ENCODE data around the gene XYLT1. TPM values are rescaled to one million over a fixed set of nuclear protein-coding genes. Genes with fewer than 3 reads are reported as not detected.

XYLT1 gene
- total RNA-seq, 1 experiment from 2014 or later = 7.3 TPM

DNA sequence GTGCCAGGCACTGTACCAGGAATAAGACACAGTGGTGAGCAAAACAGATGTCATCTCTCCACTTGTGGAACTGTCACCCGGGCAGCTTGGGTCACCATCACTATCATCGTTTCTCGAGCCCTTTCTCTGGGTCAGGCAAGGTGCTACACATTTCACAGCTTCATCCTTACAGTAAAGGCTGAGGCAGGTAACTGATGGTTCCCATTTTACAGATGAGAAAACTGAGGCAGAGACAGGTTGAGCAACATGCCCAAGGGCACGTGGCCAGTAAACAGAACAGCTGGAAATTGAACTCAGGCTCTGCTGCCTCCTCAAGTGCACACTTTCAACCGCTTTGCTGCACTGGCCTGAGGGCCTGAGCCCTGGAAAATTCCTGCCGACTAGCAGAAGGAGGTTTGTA lies 294.6 kb downstream of the XYLT1 start:
- H3K27me3 ChIP-seq = no peaks in the 10 kb centered on the region
- H3K36me3 ChIP-seq = peaks cover 4% of the 10 kb centered on the region; the same call in 1 of the 2 replicates
- H3K9me3 ChIP-seq = no peaks in the 10 kb centered on the region
- H3K4me3 ChIP-seq = no peak overlapping the region
- no peak for DNase-seq

DNA sequence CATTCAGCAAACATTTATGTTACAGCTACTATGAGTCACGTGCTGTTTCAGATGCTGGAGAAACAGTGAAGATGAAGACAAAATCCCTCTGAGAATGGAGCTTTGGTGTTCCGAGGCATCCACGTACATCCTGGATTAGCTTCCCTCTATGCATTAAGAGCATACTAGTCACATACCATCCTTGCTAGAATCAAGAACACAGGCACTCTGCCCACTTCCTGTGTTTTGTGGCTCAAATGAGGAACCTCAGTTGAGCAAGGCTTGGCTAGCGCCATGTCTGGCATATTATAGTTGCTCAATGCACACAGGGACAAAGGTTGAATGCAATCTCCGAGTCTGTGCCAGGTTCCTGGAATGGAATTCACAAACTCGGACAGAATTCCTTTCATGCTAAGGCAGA lies 297.5 kb downstream of the XYLT1 start:
- DNase-seq = peak; percentile 64
- Histone ChIP-seq H3K36me3 (peaks cover 2% of the 10 kb centered on the region), H3K9me3 (no peaks in the 10 kb centered on the region), H3K4me3 (no peak overlapping the region), H3K27me3 (no peaks in the 10 kb centered on the region)

DNA sequence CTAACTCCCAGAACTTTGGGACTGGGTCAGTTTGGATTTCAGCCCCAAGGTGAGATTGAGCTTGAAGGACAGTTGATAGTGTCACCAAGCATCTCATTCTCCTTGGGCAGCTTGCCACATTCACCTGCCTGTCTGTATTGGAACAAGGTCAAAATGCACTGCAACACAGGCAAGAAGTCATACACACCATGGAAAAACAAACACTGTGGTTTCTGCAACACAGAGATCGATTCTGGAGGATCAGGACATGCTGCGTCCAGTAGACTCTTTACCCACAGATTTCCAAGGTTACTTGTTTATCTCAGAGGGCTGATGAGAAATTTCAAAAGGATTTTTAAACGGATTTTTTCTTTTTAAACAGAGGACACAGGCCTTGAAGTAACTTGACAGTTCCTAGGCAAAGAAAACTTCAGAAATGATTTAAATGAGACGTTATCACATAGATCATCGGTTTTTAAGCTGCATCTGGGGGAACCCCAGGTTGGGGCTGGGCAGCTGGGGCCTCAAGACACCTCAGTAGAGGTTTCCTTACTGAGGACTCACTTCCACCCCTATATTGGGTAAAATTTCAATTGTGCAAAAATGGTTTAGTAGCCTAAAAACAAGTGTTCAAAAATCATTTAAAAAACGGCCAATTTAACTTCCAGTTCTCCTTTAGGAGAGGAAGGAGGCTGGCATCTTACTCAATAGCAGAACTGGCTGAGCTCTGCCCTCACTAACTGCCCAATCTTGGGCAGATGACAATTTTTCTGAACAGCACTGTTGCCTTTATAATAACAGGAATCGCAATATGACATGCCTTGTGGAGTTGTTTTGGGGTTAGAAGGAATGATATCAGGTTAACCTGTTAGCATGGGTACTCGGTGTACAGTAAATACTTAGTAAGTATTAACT lies 299.3 kb downstream of the XYLT1 start:
- DNase-seq = no peak
- Histone ChIP-seq H3K27me3 (no peaks in the 10 kb centered on the region), H3K36me3 (no peaks in the 10 kb centered on the region; the same call in 1 of the 2 replicates), H3K4me3 (no peak overlapping the region), H3K9me3 (no peaks in the 10 kb centered on the region)

DNA sequence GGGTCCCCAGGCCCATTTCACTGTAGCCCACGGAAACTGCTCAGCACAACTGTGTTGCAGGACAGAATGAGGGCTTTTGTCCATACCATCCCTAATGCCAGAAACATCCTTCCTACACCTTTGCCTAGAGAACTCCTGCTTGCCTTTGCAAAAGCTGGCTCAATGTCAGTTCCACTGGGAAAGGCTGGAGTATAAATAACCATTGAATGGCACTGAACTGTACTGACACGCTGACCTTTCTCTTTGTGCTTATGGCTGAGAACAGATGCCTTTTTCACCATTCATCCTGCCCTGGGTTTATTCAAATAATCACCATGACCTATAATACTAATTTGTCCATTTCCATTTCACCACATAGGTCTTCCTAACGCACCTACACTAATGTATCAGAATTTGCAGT lies 300.3 kb downstream of the XYLT1 start:
- DNase-seq = no peak
- Histone ChIP-seq H3K36me3 (no peaks in the 10 kb centered on the region; the same call in 1 of the 2 replicates), H3K27me3 (no peaks in the 10 kb centered on the region), H3K9me3 (no peaks in the 10 kb centered on the region), H3K4me3 (no peak overlapping the region)

DNA sequence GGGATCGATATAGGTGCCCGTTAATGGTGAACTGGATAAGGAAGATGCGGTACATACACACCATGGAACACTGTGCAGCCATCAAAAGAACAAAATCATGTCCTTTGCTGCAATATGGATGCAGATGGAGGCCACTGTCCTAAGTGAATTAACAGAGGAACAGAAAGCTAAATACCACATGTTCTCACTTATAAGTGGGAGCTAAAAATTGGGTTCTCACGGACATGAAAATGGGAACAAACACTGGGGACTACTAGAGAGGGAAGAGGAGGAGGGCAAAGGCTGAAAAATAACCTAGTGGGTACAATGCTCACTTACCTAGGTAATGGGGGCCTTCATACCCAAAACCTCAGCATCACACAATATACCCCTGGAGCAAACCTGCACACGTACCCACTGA lies 302.6 kb downstream of the XYLT1 start:
- Histone ChIP-seq H3K36me3 (no peaks in the 10 kb centered on the region; the same call in 1 of the 2 replicates), H3K4me3 (no peak overlapping the region), H3K27me3 (no peaks in the 10 kb centered on the region), H3K9me3 (no peaks in the 10 kb centered on the region)
- no peak for DNase-seq

DNA sequence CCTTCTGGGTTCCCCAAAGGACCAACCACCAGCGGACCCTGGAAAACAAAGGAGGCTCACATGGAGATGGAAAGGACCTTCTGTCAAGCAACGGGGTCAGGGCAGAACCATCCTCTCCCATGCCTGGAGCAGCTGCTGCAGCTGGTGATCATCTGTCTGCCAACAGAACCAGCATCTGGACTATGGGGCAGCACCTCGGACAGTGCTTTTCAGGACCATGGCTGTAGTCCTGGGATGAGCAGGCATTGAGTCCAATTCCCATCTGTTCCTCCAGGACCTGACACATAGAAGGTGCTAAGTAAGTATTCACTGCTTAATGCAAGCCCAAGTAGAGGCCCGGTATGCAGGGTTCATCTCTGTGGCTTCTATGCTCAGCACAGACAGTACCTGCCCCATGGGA lies 304.7 kb downstream of the XYLT1 start:
- Histone ChIP-seq H3K9me3 (no peaks in the 10 kb centered on the region), H3K27me3 (no peaks in the 10 kb centered on the region), H3K36me3 (no peaks in the 10 kb centered on the region; the same call in 1 of the 2 replicates), H3K4me3 (no peak overlapping the region)
- DNase-seq = no peak

DNA sequence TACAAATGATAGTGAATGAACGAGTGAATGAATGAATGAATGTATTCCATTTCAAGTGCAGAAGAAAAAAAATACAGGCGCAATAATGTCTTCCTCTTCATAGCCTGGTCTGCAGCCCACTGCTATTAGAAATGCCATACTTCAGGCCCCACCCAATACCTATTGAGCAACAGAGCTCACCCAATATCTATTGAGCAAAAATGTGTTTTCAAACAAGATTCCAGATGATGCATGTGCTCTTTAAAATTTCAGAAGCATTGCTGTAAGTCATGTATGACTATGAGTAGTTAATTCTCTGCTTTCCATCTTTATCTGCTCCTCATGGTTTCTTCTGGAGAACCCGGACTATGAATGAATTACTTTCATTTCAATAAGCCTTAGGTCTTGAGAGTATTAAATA lies 308.2 kb downstream of the XYLT1 start:
- no peak for DNase-seq

DNA sequence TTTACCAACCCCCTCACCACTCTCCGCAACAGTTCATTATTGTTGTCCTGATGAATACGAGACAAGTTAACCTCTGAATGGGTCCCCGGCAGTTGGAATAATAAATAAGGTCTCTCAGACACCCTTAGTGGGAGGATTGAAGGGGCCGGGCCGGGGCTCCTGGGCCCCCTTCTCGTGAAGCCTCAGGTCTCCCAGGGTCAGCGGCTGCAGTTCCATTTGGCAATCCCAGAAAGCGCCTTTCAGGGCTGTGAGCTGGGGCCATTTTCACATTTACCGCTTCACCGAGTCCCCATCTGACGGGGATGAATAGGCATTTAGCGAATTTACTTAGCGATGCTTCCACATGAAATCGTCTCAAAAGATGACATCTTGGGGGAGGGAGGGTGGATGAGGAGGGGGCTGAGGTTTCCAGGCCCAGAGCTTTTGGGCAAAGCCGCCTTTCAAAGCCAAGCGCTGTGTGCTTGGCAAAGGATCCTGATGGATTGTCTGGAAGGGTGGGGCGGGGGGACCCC lies 309.8 kb downstream of the XYLT1 start:
- Histone ChIP-seq H3K36me3 (peaks cover 2% of the 10 kb centered on the region), H3K27me3 (no peaks in the 10 kb centered on the region), H3K4me3 (no peak overlapping the region), H3K9me3 (no peaks in the 10 kb centered on the region)
- no peak for DNase-seq

More for the DNA sequence above, 308.2 kb downstream of the XYLT1 start:
- no peaks in the 10 kb centered on the region for H3K9me3 ChIP-seq
- H3K36me3 ChIP-seq = peaks cover 2% of the 10 kb centered on the region
- H3K4me3 ChIP-seq = no peak overlapping the region
- no peaks in the 10 kb centered on the region for H3K27me3 ChIP-seq

DNA sequence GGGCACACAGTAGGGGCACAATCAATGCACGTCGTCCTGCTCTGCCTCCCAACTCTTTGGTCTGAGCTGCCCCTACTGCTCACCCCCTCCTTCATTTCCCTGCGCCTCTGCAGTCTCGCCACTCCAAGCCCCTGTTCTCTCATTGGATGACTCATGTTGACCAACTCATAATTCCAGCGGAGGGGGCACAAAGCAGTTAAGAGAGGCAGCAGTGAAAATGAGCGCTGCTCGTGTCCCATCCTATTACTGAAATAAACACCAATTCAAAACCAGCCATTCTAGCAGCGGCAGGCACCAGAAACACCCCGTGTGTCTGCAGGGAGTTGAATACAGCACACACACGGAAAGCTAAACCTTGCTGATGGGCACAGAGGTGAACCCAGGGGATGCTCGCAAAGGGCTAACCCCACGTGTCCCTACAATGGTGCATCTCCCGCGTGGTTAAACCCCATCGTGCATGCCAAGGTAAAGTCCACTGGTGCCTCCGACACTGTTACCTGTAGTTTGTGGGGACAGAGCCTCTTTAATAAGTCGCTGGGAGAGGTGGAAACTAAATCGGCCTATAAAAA lies 310.4 kb downstream of the XYLT1 start:
- Histone ChIP-seq H3K9me3 (no peaks in the 10 kb centered on the region), H3K27me3 (no peaks in the 10 kb centered on the region), H3K4me3 (no peak overlapping the region), H3K36me3 (peaks cover 2% of the 10 kb centered on the region)
- DNase-seq = no peak

DNA sequence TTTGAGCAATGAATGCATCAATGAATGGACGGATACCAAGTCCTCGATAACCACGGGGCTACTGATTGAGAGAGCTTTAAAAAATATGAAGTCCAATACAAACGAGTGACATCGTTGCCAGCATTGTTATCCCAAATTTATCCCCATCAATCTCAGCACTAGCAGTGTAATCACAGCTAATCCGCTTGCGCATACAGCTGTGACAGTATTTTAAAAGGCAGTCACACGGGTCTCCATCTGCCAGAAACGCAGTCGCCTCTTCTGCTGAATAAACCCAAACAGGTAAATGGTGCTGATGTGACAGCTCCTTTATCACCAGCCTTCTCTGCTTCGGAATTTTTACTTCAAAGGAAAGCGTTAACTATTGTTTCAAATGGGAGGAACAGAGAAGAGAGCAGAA lies 311.1 kb downstream of the XYLT1 start:
- peaks cover 2% of the 10 kb centered on the region for H3K36me3 ChIP-seq
- no peaks in the 10 kb centered on the region for H3K9me3 ChIP-seq
- H3K27me3 ChIP-seq = no peaks in the 10 kb centered on the region
- DNase-seq = no peak
- H3K4me3 ChIP-seq = no peak overlapping the region

DNA sequence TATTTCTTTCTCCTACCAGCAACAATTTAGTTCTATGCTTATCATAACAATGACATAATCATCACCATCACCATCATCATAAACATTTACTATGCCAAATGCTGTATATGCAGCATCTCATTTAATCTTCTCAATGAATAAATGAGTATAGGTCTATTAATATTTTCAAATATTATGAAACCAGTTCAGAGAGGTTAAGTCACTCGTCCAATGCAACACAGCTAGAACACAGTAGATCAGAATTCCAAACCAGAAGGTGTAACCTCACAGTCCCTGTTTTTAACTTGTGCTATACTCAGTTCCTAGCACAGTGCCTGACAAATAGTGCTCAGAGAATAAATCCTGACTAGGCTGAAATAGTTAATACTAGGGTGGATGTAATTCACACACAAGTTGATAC lies 314.8 kb downstream of the XYLT1 start:
- Histone ChIP-seq H3K36me3 (peaks cover 2% of the 10 kb centered on the region), H3K4me3 (no peak overlapping the region), H3K9me3 (no peaks in the 10 kb centered on the region), H3K27me3 (no peaks in the 10 kb centered on the region)
- no peak for DNase-seq

DNA sequence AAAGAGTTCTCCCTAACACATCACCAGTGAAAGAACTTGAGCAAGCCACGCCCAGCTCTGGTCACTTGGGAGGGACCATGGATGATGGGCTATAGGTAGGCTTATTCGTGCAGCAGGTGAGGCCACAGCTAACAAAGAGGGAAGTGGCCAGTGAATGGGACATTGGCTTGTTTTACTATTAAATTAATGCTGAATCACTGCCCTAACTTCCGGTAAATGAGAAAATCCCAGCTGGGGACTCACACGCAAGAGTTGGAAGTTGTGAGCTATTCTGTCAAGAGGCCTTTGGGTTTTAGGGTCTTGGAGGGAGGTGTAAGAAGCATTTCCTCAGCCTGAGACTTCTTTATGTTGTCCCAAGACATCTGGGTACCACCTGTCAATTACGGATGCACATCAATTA lies 315.3 kb downstream of the XYLT1 start:
- H3K9me3 ChIP-seq = no peaks in the 10 kb centered on the region
- H3K36me3 ChIP-seq = peaks cover 2% of the 10 kb centered on the region
- H3K27me3 ChIP-seq = no peaks in the 10 kb centered on the region
- DNase-seq = no peak
- no peak overlapping the region for H3K4me3 ChIP-seq

DNA sequence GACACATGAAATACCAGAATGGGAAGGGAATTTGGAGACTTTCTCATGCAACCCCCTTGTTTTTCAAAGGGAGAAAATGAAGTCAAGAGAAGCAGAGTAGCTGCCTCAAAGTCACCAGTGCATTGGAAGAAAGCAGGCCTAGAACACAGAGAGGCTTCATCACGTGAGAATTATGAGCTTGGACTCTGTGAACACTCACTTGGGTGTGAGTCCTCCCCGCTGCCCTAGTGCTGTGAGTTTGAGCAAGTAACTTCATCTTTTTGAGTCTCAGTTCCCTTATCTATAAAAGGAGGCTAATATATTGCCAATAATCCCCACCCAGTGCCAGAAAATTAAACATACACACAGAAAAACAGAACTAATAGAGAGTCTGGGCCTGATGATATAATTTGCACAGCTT lies 315.8 kb downstream of the XYLT1 start:
- no peaks in the 10 kb centered on the region for H3K27me3 ChIP-seq
- DNase-seq = no peak
- H3K4me3 ChIP-seq = no peak overlapping the region
- H3K9me3 ChIP-seq = no peaks in the 10 kb centered on the region
- peaks cover 2% of the 10 kb centered on the region for H3K36me3 ChIP-seq

DNA sequence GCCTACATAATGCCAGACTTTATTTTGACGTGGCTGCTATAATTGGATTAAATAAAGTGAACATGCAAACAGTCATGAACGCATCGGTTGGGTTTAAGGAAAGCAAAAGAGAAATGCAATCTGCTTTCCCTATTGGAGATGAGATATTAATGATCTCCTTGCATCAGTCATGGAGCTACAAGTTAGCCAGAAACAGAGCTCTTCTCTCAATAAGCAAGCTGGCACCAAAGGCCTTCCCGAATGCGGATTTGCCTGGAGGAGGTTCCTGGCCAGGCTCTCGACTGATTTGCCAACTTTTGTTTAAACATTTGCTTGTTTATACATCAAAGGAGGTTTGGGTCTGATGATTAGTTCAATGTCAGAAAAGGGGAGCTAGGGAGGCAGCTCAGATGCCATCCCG lies 318.4 kb downstream of the XYLT1 start:
- no peak overlapping the region for H3K4me3 ChIP-seq
- no peak for DNase-seq
- no peaks in the 10 kb centered on the region for H3K27me3 ChIP-seq
- no peaks in the 10 kb centered on the region for H3K9me3 ChIP-seq
- no peaks in the 10 kb centered on the region for H3K36me3 ChIP-seq

DNA sequence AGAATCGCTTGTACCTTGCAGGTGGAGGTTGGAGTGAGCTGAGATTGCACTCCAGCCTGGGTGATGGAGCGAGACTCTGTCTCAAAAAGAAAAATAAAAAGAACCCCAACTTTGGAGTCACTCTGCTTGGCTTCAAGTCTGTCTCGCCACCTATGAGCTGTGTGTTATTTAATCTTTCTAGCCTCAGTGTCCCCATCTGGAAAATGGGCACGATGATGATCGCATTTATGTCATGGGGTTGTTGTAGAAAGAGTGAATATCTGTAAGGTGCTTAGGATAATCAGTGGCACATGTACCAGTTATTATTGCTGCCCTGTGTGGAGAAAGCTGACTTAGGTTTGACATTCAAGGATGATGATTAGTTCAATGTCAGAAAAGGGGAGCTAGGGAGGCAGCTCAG lies 319.4 kb downstream of the XYLT1 start:
- no peaks in the 10 kb centered on the region for H3K9me3 ChIP-seq
- no peak for DNase-seq
- H3K27me3 ChIP-seq = no peaks in the 10 kb centered on the region
- H3K4me3 ChIP-seq = no peak overlapping the region
- no peaks in the 10 kb centered on the region for H3K36me3 ChIP-seq

DNA sequence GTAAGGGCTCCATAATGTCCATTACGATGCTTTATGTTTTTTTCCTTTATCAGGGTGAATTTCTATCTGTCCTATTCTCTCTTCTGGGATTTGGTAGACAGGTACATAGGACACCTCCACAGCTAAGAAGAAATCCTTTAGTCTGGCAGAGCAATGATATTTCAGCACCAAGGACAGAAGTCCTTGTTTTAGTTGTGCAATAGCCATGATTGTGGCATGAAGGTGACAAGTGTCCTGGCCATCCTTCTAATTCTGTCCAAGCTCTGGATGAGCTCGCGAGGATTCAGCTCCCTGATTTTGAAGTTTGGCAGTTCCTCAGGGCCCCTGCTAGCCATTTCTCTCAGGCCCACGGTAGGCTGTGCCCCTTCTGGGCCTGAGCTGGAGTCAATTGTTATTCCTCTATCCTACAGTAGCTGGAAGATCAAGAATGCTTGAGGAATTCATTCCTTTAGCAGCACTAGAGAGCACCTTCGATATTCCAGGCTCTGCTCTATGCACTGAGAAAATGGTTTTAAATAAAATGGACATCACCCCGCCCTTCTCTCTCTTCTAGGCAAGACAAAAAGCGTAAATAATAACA lies 320.8 kb downstream of the XYLT1 start:
- no peaks in the 10 kb centered on the region for H3K36me3 ChIP-seq
- no peaks in the 10 kb centered on the region for H3K27me3 ChIP-seq
- DNase-seq = no peak
- H3K9me3 ChIP-seq = no peaks in the 10 kb centered on the region
- no peak overlapping the region for H3K4me3 ChIP-seq

DNA sequence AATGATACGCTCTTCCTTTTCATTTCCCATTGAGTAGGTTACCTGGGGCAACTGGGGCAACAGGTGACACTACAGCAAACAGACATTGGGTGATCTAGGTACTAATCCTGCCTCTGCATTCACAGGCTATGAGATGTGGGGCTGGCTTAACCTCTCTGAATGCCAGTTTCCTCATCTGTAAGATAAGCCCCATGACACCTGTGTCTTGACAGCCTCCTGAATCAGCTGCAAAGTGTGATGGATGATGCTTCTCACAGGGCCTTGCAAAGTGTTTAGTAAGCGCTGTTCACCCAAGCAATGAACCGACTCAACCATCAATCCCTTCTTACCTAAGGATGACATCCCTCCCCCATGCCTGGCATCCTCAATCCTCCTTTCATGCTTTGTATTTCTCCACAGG lies 322.8 kb downstream of the XYLT1 start:
- Histone ChIP-seq H3K27me3 (no peaks in the 10 kb centered on the region), H3K9me3 (no peaks in the 10 kb centered on the region), H3K4me3 (no peak overlapping the region), H3K36me3 (no peaks in the 10 kb centered on the region)
- no peak for DNase-seq

All from MG63 (cell line).